Left ventricle myocardium superior (tissue), 1 donor: ENCODE data around the gene GAGE13. TPM values are rescaled to one million over a fixed set of nuclear protein-coding genes. Genes with fewer than 3 reads are reported as not detected.
"Not testable (repeated sequence)": the region's sequence is repeated elsewhere in the genome, so short reads cannot be mapped to it uniquely, and the experiment has no call there.

ENCODE experiments used
- ATAC-seq: fragments of 200-7000 bp; cut with Tn5 transposase; one replicate; pipeline ENCODE4 v1.9.1; 2020; ENCODE audit warnings: mild to moderate bottlenecking, moderate library complexity
- DNase-seq: peaks from one replicate; pipeline ENCODE4 v3.0.0-alpha.2; 2020
- intact Hi-C: fragments of 100-400 bp; cut with micrococcal nuclease; formaldehyde crosslinking; loops from one replicate; pipeline ENCODE4 v1.11.0; 2022
- long read RNA-seq: library from polyadenylated mRNA; unstranded; transcript quantifications from one replicate; pipeline ENCODE4 v2.0.0, GENCODE V29; 2021
- total RNA-seq: library from RNA; stranded (reverse); fragmentation: NEBNext Ultra II Directional; extraction: Animal tissue kit (Norgen Biotek cat#: 25700); gene quantifications from one replicate; pipeline ENCODE4 v1.2.1, GENCODE V29; 2021
- donor health status: DM: no; HTN: yes; CAD: no; lungs with severe emphysema.

The GAGE13 gene, protein sequence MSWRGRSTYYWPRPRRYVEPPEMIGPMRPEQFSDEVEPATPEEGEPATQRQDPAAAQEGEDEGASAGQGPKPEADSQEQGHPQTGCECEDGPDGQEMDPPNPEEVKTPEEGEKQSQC
- not detected for total RNA-seq
- long read RNA-seq = 0 reads

DNA sequence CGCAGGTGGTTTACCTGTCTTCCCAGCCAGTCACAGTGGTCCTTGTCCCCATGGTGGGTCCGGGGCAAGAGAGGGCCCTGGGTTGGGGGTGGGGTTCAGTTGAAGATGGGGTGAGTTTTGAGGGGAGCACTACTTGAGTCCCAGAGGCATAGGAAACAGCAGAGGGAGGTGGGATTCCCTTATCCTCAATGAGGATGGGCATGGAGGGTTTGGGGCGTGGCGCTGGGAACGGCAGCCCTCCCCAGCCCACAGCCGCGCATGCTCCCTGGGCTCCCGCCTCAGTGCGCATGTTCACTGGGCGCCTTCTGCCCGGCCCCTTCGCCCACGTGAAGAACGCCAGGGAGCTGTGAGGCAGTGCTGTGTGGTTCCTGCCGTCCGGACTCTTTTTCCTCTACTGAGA, at the start of gene GAGE13:
GAGE13 (plus strand) TSS at position 301 of the 400 bp plus-strand sequence. CDS start 1,156 bp downstream, outside the sequence.
- intact Hi-C loops, DNase-seq, ATAC-seq: not testable (repeated sequence)

DNA sequence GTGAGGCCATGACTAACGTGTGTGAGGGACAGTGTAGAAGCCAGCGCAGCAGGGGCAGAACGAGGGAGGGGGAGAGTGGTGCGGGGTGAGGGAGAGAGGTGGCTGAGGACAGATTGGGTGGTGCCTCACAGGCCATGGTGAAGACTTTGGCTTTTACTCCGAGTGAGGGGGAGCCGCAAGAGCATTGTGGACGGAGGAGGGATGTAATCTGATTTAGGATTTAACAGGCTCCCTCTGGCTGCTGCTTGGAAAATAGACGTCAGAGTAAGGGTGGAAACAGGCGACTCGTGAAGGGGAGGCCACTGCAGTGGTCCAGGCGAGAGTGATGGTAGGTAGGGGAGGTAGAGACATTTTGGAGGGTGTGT, 48.8 kb upstream of the GAGE13 start:
- DNase-seq = no peak
- ATAC-seq = peak; percentile 72
- intact Hi-C loops = no loop called here

DNA sequence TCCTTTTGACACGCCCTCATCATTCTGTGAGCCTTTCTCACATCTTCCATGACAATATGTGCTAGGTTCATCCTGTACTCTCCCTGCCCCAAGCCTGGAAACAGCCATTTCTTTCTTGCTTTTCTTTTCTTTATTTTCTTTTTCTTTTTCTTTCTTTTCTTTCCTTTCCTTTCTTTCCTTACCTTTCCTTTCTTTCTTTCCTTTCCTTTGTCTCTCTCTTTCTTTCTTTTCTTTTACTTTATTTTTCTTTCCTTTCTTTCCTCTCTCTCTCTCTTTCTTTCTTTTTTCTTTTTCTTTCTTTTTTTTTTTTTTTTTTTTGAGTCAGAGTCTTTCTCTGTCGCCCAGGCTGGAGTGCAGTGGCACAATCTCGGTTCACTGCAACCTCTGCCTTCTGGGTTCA, 47.2 kb upstream of the GAGE13 start:
- intact Hi-C loops = no loop called here
- ATAC-seq (no peak), DNase-seq (no peak)

DNA sequence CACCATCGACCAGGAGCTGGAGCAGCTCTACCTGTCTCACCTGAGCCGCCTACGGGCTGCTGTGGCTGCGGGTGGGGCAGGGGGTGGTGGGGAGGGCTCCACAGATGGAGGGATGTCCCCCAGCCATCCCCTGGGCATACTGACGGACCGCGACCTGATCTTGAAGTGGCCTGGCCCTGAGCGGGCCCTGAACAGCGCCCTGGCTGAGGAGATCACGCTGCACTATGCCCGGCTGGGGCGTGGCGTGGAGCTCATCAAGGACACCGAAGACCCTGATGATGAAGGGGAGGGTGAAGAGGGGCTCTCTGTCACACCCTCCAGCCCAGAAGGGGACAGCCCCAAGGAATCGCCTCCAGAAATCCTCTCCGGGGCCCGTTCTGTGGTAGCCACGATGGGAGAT, 45.2 kb upstream of the GAGE13 start:
- intact Hi-C loops = no loop called here
- ATAC-seq (no peak), DNase-seq (no peak)

DNA sequence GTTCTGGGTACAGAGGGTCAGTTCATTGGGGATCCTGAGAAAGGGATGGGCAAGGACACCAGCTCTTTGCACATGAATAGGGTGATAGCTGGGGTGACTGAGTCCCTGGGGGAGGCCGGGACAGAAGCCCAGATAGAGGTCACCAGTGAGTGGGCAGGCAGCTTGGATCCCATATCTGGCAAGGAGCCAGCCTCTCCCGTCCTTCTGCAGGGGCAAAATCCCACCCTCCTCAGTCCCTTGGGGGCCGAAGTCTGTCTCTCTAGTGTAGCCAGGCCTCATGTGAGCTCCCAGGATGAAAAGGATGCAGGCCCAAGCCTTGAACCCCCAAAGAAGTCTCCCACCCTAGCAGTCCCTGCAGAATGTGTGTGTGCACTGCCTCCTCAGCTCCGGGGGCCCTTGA, 44.8 kb upstream of the GAGE13 start:
- DNase-seq (no peak), ATAC-seq (no peak)
- intact Hi-C loops = no loop called here

DNA sequence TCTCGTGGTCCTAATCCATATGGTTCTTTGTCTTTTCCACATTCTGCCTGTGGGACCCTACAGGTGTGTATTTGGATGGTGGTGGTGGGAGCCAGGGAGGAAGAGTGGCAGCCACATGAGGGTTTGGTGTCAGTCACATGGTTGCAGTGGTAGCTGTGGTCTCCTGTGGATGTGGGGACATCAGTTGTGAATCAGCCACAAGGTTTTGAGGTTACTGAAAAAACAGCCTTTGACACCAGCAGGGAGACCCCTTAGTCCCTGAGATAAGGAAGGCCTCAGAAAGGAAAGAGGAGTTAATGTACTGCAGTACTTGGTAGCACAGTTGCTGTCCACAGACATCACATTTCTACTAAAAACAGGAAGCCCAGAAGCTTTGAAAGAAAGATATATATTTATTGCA, 43.7 kb upstream of the GAGE13 start:
- no peak for ATAC-seq
- DNase-seq = no peak
- intact Hi-C loops = no loop called here

DNA sequence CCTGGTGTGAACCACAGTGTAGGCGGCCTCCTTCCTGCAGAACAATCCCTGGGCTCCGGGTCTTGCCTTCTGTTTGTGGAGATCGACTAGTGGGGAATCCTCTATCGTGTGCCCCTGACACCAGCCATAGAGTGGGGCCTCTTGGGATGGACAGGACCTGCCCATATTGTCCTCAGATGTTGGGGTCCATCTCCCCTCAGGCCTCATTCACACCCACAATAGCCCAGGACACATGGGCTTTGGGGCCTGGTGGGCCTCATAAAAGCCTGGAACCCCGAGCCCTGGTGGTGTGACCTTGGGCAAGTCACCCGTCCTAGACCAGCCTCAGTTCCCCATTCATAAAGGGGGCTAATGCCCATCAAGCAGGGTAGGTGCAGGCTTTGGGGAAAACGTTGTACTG, 41.2 kb upstream of the GAGE13 start:
- no peak for DNase-seq
- intact Hi-C loops = no loop called here
- ATAC-seq = no peak

DNA sequence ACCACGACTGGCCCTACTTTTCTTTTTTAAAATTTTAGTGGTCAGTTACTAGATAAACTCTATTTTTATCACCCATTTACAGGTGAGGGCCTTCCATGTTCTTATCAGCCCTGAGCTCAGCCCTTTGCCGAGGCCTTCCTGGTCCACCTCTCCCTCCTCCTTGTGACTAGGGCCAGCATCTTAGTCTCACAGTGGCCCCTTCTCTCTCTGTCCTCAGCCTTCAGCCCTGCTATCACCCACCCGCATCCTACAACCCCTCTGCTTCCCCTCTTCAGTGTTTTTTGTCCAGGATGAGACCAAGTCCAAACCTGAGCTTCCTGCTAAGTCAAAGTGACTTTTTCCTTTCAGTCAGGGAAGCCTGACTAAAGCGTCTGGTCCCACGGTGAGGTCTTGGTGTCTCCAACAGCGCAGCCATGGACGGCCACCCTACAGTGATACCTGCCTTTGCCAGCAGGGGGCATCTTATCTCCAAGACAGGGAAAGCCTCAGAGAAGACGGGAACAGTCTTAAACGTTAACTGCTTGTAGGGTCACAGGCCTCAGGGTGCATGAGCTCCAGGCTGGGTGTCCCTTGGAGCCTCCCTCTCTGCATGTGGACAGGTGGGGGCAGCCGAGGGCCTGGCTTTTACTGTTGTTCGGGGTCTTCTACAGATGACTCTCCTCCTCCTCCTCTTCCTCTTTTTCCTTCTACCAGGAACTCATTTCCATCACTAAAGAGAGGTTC, 39.6 kb upstream of the GAGE13 start:
- intact Hi-C loops = no loop called here
- peak; percentile 51 for DNase-seq
- ATAC-seq = peak; percentile 71

DNA sequence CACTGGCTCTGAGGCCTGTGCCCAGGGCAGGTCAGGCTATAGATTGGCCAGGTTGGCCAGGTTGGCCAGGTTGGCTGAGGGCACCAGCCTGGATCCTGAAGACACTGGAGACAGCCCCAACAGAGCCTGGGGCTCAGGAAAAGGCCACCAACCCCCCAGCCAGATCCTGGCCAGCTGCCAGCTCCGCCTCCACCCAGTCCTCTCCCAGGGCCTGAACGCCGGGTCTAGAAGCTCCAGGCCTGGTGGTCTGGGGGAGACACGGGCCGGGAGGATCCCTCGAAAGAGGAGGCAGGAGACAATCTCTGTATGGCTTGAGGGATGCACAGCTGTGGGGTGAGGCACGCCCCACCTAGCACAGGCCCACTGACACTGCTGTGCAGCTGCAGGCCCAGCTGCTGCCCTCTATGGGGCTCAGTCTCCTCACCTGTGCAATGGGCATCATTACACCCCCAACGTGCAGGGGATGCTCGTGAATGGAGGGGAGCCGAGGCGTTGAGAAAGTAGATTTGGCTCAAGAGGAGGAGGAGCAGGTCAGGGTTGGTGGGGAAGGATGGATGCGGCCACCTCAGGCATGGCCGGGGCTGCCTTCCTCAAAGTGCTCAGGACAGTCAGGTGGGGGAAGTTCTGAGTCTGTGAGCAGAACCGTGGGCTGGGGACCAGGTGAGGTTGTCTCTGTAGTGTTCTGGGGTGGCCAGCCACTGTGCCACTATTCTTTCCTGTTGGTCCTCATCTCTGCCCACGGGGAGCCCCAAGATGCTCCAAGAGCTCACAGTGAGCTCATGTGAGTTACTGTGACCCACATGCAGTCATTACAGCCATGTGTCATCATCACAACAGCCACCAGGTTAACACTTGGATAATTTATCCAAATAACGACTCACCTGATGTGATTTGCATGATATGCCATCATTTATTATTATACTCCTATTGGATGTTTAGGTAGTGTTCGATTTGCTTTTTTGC, 38.7 kb upstream of the GAGE13 start:
- no peak for DNase-seq
- intact Hi-C loops = no loop called here
- ATAC-seq = no peak

DNA sequence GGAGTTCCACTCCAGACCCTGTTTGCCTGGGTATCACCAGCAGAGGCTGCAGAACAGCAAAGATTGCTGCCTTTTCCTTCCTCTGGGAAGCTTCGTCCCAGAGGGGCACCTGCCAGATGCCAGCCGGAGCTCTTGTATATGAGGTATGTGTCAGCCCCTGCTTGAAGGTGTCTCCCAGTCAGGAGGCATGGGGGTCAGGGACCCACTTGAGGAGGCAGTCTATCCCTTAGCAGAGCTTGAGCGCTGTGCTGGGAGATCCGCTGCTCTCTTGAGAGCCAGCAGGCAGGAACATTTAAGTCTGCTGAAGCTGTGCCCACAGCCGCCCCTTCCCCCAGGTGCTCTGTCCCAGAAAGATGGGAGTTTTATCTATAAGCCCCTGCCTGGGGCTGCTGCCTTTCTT, 32.1 kb upstream of the GAGE13 start:
- DNase-seq, intact Hi-C loops, ATAC-seq: not testable (repeated sequence)

DNA sequence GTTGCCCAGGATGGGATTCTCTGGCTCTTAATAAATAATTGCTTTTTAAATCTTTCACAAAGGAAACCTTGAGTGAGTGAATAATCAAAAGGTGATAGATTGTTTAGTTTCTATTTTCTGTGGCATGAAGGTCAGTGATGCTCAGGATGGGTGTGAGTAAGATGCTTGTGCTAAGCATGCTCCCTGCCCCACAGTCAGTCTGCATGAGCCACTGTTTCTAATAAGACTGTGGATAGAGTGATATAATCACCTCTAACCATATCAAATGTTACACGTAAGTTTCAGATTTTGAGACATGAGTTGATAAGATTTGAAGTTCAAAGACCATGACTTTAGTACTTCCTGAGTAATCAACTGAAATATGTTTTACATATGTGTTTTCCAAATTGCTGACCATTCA, 30.7 kb upstream of the GAGE13 start:
- intact Hi-C loops = no loop called here
- ATAC-seq (no peak), DNase-seq (no peak)

DNA sequence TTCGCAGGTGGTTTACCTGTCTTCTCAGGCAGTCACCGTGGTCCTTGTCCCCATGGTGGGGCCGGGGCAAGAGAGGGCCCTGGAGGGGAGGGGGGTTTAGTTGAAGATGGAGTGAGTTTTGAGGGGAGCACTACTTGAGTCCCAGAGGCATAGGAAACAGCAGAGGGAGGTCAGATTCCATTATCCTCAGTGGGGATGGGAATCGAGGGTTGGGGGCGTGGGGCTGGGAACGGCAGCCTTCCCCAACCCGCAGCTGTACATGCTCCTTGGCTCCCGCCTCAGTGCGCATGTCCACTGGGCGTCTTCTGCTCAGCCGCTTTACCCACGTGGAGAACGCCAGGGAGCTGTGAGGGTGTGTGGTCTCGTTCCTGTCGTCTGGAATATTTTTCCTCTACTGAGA, 28.0 kb upstream of the GAGE13 start, which contains the start of gene GAGE10:
GAGE10 (plus strand) TSS at position 301 of the 400 bp plus-strand sequence. CDS start 1,214 bp downstream, outside the sequence.
- ATAC-seq = no peak
- no peak for DNase-seq
- intact Hi-C loops = no loop called here

DNA sequence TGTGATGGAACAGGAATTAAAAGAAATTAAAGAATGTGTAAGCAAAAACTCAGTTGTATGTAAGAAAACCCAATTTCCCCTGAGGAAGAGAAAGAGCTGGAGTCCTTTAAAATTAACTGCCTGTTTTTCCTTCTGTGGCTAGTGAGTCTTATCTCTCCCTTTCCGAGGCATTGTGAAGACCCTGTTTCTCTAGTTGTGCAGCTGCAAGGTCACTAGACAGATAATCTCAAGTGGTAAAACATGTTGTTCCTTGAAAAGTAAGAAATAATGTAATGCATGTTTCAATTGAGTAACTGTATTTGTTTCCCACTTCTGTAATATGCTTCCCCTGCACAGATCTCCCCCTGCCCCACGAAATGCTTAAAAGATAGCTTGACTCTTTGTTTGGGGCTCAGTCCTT, 23.6 kb upstream of the GAGE13 start:
- ATAC-seq, intact Hi-C loops, DNase-seq: not testable (repeated sequence)

DNA sequence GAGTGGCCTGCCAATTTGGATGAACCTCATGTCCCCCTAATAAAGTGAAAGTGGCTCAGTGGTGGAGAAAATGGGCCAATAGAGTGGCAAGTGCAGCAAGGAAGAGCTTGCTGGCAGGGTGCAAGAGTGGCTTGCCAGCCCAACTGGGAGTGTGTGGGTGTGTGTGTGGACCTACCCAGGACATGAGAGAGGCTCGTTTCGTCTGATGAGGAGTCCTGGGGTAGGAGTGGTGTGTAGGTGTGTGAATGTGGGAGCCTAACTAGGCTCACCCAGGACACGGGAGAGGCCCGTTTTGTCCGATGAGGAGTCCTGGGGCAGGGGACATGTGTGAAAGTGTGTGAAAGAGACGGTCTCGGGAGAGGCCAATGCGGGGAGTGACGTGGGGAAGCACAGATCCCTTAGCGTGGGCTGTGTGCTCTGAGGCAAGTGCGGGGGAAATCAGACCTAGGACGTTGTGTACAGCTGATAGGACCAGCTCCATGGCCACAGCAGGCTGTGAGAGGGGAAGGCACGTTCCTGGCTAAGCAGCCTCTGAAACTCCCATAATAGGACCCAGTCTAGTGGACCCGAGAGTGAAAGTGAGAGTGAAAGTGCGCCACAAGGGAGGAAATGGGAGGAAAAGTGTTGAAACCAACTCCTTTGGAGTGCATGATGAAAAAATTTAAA, 22.6 kb upstream of the GAGE13 start:
- DNase-seq (peak; percentile 29), ATAC-seq (peak; percentile 70)
- intact Hi-C loops = no loop called here

DNA sequence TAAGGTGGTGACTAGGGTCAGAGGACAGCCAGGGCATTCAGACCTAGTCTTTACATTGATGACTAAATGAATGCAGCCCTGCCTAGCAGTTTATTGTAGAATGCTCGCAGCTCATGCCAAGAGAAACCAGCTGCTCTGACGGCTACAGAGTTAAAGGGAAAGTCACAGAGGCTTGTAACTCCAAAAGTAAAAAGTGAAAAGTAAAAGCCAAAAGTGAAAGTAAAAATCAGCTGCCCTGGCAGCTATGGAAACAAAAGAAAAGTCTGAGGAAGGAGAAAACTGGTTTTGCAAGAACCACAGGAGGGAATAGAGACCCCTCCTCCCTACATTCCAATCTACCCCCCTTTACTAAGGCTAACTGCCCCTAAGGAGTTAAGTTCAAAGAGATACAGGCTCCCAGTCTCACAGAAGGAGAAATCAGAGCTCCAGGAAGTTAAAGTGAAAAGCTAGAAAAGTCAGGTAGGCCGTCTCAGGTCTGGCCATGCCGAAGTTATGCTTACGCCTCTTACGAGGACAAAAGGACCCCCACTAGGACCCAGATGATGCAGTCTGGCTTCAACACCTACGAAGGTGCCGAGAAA, 21.9 kb upstream of the GAGE13 start:
- no peak for DNase-seq
- ATAC-seq = peak; percentile 43
- intact Hi-C loops = no loop called here

DNA sequence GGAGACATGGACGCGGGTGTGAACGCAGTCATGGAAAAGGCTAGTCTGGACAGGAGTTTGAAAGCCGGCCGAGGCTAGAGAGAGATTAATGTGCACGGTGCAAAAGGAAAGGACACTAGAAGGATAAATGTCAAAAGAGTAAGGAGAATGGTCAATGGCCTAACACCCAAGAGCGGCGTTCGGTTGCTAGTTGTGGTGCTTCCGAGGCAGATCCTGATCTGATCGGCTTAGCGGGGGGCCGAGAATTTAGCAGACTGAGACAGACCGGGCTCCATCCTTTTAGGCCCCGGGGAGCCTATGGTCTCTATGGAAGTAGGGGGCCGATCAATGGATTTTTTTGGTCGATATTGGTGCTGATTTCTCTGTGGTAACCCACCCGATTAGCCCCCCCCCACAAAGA, 21.0 kb upstream of the GAGE13 start:
- no peak for ATAC-seq
- no peak for DNase-seq
- intact Hi-C loops = no loop called here

DNA sequence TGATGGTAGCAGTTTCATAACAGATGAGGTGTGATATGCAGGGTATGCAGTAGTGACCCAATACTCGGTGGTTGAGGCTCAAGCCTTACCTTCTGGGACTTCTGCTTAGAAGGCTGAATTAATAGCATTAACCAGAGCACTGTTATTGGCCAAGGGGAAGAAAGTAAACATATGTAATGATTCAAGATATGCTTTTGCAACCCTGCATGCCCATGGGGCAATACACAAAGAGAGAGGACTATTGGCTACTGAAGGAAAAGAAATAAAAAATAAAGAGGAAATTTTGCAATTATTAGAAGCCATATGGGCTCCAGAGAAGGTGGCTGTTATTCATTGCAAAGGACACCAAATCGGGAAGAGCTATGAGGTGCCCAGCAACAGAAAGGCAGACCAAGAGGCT, 19.2 kb upstream of the GAGE13 start:
- intact Hi-C loops = no loop called here
- ATAC-seq (no peak), DNase-seq (no peak)

DNA sequence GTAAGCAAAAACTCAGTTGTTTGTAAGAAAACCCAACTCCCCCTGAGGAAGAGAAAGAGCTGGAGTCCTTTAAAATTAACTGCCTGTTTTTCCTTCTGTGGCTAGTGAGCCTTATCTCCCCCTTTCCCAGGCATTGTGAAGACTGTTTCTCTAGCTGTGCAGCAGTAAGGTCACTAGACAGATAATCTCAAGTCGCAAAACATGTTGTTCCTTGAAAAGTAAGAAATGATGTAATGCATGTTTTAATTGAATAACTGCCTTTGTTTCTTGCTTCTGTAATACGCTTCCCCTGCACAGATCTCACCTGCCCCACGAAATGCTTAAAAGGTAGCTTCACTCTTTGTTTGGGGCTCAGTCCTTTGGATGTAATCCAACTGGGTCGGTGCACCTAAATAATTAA, 15.3 kb upstream of the GAGE13 start:
- no peak for ATAC-seq
- no peak for DNase-seq
- intact Hi-C loops = no loop called here

DNA sequence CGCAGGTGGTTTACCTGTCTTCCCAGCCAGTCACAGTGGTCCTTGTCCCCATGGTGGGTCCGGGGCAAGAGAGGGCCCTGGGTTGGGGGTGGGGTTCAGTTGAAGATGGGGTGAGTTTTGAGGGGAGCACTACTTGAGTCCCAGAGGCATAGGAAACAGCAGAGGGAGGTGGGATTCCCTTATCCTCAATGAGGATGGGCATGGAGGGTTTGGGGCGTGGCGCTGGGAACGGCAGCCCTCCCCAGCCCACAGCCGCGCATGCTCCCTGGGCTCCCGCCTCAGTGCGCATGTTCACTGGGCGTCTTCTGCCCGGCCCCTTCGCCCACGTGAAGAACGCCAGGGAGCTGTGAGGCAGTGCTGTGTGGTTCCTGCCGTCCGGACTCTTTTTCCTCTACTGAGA, 9.6 kb upstream of the GAGE13 start, which contains the start of gene GAGE12J:
GAGE12J (plus strand) TSS at position 301 of the 400 bp plus-strand sequence. CDS start 1,157 bp downstream, outside the sequence.
- intact Hi-C loops = not testable (repeated sequence)

More for the DNA sequence above, 9.6 kb upstream of the GAGE13 start, which contains the start of gene GAGE12J:
- not testable (repeated sequence) for ATAC-seq, DNase-seq
